GM19025 (cell line): ENCODE results near the gene TBX15.

ENCODE experiments used
- ATAC-seq: cut with Tn5 transposase; IDR thresholded peaks from one replicate; pipeline ENCODE4 v1.9.1; 2021; ENCODE audit warnings: mild to moderate bottlenecking, low read depth, moderate library complexity; ENCODE audit not compliant: unreplicated experiment

TBX15 gene

GRCh38 chr1:118900643-118901440 is 87.3 kb downstream of the TBX15 start:
- ATAC-seq, result no peak

DNA sequence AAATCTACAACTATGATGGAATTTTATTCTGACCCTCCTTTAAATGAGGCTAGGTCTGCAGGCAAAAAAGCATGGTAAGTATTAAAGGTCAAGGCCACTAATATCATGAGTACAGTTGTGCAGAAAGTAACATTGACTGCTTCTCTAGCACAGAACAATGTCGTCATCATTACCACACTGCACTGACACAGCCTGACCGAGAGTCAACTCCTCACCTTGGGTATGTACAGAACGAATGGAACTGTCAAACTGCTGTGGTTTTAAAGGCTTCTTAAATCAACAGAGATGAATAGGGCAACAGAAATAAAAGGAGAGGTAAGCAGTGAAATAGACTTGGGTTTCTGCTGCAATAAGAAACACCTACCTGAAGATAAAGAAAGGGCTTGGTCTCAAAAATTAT is 88.8 kb downstream of the TBX15 start:
- ATAC-seq, result no peak

DNA sequence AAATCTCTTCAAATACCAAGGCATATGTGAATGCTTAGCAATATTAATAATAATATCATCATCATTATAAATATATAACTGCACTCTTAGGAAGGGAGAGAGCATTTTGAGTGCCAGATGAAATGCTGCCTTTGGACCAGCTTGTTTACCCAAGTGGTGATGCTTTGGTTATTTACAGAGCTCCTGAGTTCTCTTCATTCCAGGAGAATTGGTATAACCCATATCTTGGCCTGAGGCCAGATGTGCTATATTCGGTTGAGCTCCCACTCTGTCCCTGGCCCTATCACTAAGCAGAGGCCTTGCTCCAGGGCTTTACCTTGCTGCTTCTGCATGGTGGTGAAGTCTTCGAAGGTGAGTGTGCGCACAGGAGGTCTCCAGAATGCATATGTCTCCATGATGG is 89.4 kb downstream of the TBX15 start:
- ATAC-seq, result no peak

GRCh38 chr1:118896416-118896815 is 91.7 kb downstream of the TBX15 start:
- no peak for ATAC-seq

GRCh38 chr1:118894836-118895235 is 93.3 kb downstream of the TBX15 start:
- no peak for ATAC-seq

GRCh38 chr1:118890851-118891384 is 97.2 kb downstream of the TBX15 start:
- ATAC-seq, result no peak

- no peak for ATAC-seq
These were observed 103.2 kb downstream of the TBX15 start for GRCh38 chr1:118884946-118885345.

DNA sequence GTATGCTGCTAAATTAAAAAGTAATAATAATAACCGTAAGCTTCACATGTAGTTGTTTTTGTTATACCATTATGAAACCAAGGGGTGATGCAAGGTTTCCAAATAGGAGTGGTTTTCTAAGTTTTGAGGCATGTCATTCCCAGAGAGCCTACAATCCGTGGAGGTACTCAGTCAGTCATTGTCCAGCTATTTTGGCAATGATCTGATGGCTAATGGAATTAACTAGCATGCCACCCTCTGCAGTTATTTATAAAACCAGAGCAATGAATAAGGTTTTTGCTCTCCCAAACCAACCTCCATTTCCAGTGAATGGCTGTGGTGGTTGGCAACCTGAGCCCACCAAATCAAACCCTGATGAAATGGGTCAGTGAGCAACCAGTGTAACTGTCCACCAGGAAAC is 106.4 kb downstream of the TBX15 start:
- ATAC-seq, result no peak

- ATAC-seq, result no peak
These were observed 109.5 kb downstream of the TBX15 start for GRCh38 chr1:118878661-118879060.

GRCh38 chr1:118877668-118878396 is 110.3 kb downstream of the TBX15 start:
- ATAC-seq, result no peak

- ATAC-seq, result no peak
These were observed 116.5 kb downstream of the TBX15 start for GRCh38 chr1:118871582-118872171.

DNA sequence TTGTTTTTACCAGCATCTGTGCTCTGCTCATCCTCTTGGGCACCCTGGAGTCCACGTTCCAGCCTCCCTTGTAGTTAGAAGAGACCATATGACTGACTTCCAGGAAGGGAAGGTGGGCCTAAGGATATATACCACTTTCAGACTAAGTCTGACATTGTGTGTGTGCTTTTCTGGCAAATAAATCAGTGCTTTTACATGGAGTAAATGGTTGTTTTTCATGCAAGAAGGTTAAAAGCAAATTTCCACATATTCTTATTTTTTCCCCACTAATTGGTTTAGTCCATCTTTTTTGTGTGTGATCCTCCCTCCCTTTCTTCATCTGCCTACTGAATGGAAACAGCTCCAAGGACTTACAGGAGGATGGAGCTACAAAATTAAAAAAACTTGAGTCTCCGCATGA is 119.8 kb downstream of the TBX15 start:
- ATAC-seq, result no peak

- ATAC-seq, result no peak
These were observed 121.8 kb downstream of the TBX15 start for GRCh38 chr1:118866330-118866729.

DNA sequence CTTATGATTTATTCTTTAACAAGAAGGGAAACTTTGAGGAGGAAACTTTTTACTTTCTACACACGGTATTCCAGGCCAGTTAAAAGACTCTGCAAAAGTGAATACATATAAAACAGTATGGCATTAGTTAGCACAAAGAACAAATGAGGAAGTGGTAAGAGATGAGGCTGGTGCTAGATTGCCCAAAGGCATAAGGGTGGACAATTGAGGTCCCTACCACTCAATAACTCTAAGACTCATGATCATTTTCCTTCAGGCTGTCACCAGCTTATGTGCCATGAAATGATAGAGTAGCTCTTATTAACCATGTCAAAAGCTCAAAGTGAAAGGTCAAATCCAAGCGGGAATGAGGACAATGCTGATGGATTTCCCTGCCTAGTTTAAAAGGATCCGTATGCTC is 124.5 kb downstream of the TBX15 start:
- ATAC-seq, result no peak

DNA sequence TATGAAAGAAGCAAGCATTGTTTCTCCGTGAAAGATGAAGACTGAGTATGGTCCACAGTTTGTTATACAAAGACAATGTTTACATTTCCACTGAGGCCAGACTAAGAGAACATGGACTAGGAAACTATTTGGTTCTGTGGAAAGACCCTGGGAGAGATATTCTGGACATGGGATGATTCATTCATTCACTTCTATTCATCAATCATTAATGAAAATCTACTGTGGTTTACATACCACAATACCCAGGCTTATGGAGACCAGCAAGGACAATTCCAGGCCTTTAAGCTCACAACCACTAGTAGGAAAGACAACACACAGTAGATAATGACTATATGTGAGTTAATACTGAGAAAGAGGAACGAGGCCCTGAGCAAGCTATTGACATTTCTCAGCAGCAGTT is 125.4 kb downstream of the TBX15 start:
- ATAC-seq, result peak; percentile 54

GRCh38 chr1:118861216-118861615 is 126.9 kb downstream of the TBX15 start:
- ATAC-seq, result no peak

GRCh38 chr1:118859999-118860398 is 128.1 kb downstream of the TBX15 start:
- ATAC-seq, result no peak

GRCh38 chr1:118846443-118846842 is 141.7 kb downstream of the TBX15 start:
- no peak for ATAC-seq

DNA sequence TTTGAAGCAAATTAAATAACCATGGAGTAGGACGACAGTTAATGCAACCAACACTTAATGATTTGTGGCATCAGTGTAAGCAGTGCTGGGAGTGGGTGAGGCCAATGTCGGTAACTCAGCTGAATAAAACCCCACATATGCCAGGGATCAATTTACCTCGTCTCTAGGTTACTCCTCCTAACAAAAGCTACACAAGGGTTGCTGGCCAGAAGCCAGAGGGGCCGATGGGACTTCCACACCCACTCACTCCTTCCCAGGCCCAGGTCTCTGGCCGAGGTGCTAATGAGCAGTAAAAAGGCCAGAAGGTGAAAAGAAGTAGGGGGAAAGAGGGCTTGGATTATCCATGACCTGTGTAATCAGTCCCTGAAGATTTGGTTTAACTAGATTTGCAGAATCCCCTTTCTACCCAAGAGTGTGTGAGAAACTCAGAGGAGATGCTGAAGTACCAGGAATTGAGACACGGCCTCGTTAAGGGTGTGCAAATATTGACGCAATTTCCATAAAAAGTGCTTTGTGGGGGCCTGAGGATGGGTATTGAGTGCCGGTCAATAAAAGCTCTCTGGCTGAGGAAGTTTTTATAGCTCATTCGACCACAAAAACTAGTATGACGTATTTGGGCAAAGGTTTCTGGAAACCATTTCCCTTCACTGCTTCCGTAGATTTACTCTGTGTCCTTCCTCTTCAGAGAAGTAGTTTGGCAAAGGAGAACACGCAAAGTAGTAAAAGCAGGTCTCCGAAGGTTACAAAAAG is 145.5 kb downstream of the TBX15 start:
- no peak for ATAC-seq

- no peak for ATAC-seq
These were observed 146.6 kb downstream of the TBX15 start for GRCh38 chr1:118841521-118841920.
